K562 (cell line): ENCODE results near the gene LDAH. TPM values are rescaled to one million over a fixed set of nuclear protein-coding genes. Genes with fewer than 3 reads are reported as not detected.

ENCODE experiments used
- ATAC-seq: fragments of 200-7000 bp; cut with Tn5 transposase; 3 replicates; pipeline ENCODE4 v1.9.1; 2020; ENCODE audit warnings: moderate library complexity
- BruUV-seq: library from RNA; stranded (reverse); fragments of 400-500 nt; replicated peaks from 2 replicates; lab custom pipeline; 2021; lab: Mats Ljungman, UMichigan
- CTCF ChIA-PET: fragments of 300-600 bp; formaldehyde crosslinking; extraction: SDS; loops from one replicate; lab custom pipeline; 2021; ENCODE audit warnings: low intra/inter-chr PET ratio; lab: Yijun Ruan, JAX
- POLR2A ChIA-PET: fragments of 300-600, 350-650 bp; sonication (Branson Sonifier 250); formaldehyde crosslinking; extraction: SDS; loops from one replicate; lab custom pipeline; 2021; ENCODE audit warnings: antibody characterized with exemption, inconsistent platforms; lab: Yijun Ruan, JAX
- DNase-seq, 4 experiments: peaks; one replicate each; pipeline versions ENCODE4 v3.0.0 to v3.0.0-alpha.2; 2011 to 2018; ENCODE audit warnings: low spot score in 3 of 4, mixed read lengths in 3 of 4; ENCODE audit errors: extremely low read depth in 1 of 4
- FAIRE-seq: peaks from 2 replicates; lab custom pipeline; 2011; peaks lifted over from hg19 to GRCh38; lab: Jason Lieb, UNC
- H2AFZ ChIP-seq: 2 replicates; pipeline ENCODE4 v1.6.0; 2011; ENCODE audit warnings: low read depth, low read length, control low read depth, inconsistent platforms
- H3K27ac ChIP-seq: fragments of 200-600 bp; 3 replicates; pipeline ENCODE4 v1.8.0; 2011; ENCODE audit warnings: low read depth, mild to moderate bottlenecking, control low read depth, inconsistent platforms, low read length, moderate library complexity, mixed read lengths; ENCODE audit errors: extremely low read depth
- H3K27me3 ChIP-seq, 2 experiments: fragments of 300-600 bp in 1 of 2; 2 replicates in 1 of 2; 3 replicates in 1 of 2; pipeline versions ENCODE4 v1.6.0 to v1.8.0; 2011; ENCODE audit warnings: inconsistent platforms in 2 of 2, low read length in 2 of 2, mild to moderate bottlenecking in 1 of 2, mixed read lengths in 1 of 2, moderate library complexity in 1 of 2; ENCODE audit not compliant: control insufficient read depth in 2 of 2, insufficient read depth in 2 of 2
- H3K36me3 ChIP-seq: fragments of 300-600 bp; 3 replicates; pipeline ENCODE4 v1.8.0; 2011; ENCODE audit warnings: mild to moderate bottlenecking, low read length, inconsistent platforms; ENCODE audit not compliant: control insufficient read depth, insufficient read depth
- H3K4me1 ChIP-seq, 2 experiments: fragments of 200-600 bp in 1 of 2; replicated peaks in 1 of 2; 2 replicates in 1 of 2; 3 replicates in 1 of 2; pipeline versions ENCODE4 v1.5.1 to v1.8.0; 2011; ENCODE audit warnings: inconsistent platforms in 2 of 2, low read length in 2 of 2, mild to moderate bottlenecking in 1 of 2, mixed read lengths in 1 of 2, moderate library complexity in 1 of 2; ENCODE audit not compliant: control insufficient read depth in 2 of 2, insufficient read depth in 2 of 2
- H3K4me2 ChIP-seq: 2 replicates; pipeline ENCODE4 v1.6.1; 2011; ENCODE audit warnings: low read length, control low read depth, inconsistent platforms, mixed read lengths; ENCODE audit not compliant: insufficient read depth
- H3K4me3 ChIP-seq: fragments of 200-600 bp; sonication (generic), shearing (Covaris generic); 2 replicates; pipeline ENCODE4 v1.5.1; 2016; ENCODE audit warnings: control low read depth, inconsistent platforms
- H3K79me2 ChIP-seq: fragments of 200-600 bp; 3 replicates; pipeline ENCODE4 v1.8.0; 2011; ENCODE audit warnings: low read length, inconsistent platforms; ENCODE audit not compliant: control insufficient read depth, insufficient read depth
- H3K9ac ChIP-seq, 2 experiments: 2 replicates each; pipeline versions ENCODE4 v1.6.0 to v1.6.1; 2011; ENCODE audit warnings: low read depth in 2 of 2, low read length in 2 of 2, control low read depth in 1 of 2, inconsistent platforms in 1 of 2, mild to moderate bottlenecking in 1 of 2, mixed read lengths in 1 of 2; ENCODE audit not compliant: insufficient read depth in 1 of 2
- H3K9me1 ChIP-seq: one replicate; pipeline ENCODE4 v1.6.0; 2011; ENCODE audit warnings: inconsistent platforms, mild to moderate bottlenecking, low read length, moderate library complexity; ENCODE audit not compliant: control insufficient read depth, insufficient read depth
- H3K9me3 ChIP-seq: replicated peaks from 2 replicates; pipeline ENCODE4 v1.5.1; 2011; ENCODE audit warnings: low read depth, low read length, inconsistent platforms; ENCODE audit not compliant: control insufficient read depth, insufficient read depth
- H4K20me1 ChIP-seq: replicated peaks from 2 replicates; pipeline ENCODE4 v1.6.1; 2011; ENCODE audit warnings: low read length, inconsistent platforms, mixed read lengths; ENCODE audit not compliant: control insufficient read depth, insufficient read depth
- ELF4 ChIP-seq: fragments of 450-650 bp; formaldehyde crosslinking; IDR thresholded peaks from 2 replicates; pipeline ENCODE4 v1.4.0; 2022; ENCODE audit warnings: missing genetic modification characterization
- NEUROD1 ChIP-seq: fragments of 150-350 bp; IDR thresholded peaks from 2 replicates; pipeline ENCODE4 v1.6.1; 2014; ENCODE audit warnings: borderline replicate concordance, low read length, low read depth; ENCODE audit not compliant: partially characterized antibody
- THRAP3 ChIP-seq: fragments of 450-650 bp; IDR thresholded peaks from 2 replicates; pipeline ENCODE4 v1.6.1; 2016; ENCODE audit warnings: mild to moderate bottlenecking, inconsistent platforms, borderline replicate concordance
- ZBED1 ChIP-seq: IDR thresholded peaks from 2 replicates; pipeline ENCODE4 v1.6.1; 2014
- ZKSCAN8 ChIP-seq: fragments of 200-800 bp; sonication (Bioruptor generic); IDR thresholded peaks from 2 replicates; pipeline ENCODE4 v1.6.1; 2016; ENCODE audit warnings: missing genetic modification characterization, missing compliant biosample characterization
- ZNF232 ChIP-seq: sonication (generic); formaldehyde crosslinking; IDR thresholded peaks from 2 replicates; pipeline ENCODE4 v1.8.0; 2022; ENCODE audit warnings: mild to moderate bottlenecking, missing genetic modification reagents
- ZNF354B ChIP-seq: fragments of 250-450 bp; sonication (Bioruptor Pico); IDR thresholded peaks from 2 replicates; pipeline ENCODE4 v1.4.0; 2020
- WGBS: fragments of 100-300 bp; shearing (Covaris generic); methylation state at CpG from one replicate; pipeline ENCODE4 v1.1.6; 2016; ENCODE audit warnings: low coverage, mixed read lengths; ENCODE audit not compliant: insufficient coverage; ENCODE audit errors: missing lambda C conversion rate; 5-methylcytosine and 5-hydroxymethylcytosine counted together
- in situ Hi-C: fragments of 300-500 bp; cut with MboI; formaldehyde crosslinking; loops from 4 replicates; pipeline ENCODE4 v1.15.0; 2018; ENCODE audit warnings: inconsistent platforms, mixed read lengths
- intact Hi-C: fragments of 100-400 bp; cut with micrococcal nuclease; formaldehyde crosslinking; loops from 2 replicates; pipeline ENCODE4 v1.14.2; 2022
- polyA plus RNA-seq, 8 experiments: library from polyadenylated mRNA; depleted of rRNA in 4 of 8; stranded (reverse) in 5 of 8; unstranded in 3 of 8; fragments of >200 nt; fragmentation: Nextera tagmentation in 2 of 8; fragmentation: Illumina TruSeq in 1 of 8; extraction: Ambion mirVana in 2 of 8; extraction: Trizol in 1 of 8; gene quantifications; 2 replicates each; pipeline versions ENCODE4 v1.2.1 to v1.2.3, GENCODE V29; 2011 to 2014; ENCODE audit warnings: inconsistent platforms in 1 of 8, missing spikeins in 1 of 8
- total RNA-seq, 7 experiments: library from RNA; depleted of rRNA in 6 of 7; stranded (reverse); fragments of >200 nt in 6 of 7; fragmentation: Illumina TruSeq in 2 of 7; extraction: Trizol in 2 of 7; gene quantifications; 2 replicates each; pipeline versions ENCODE4 v1.2.1 to v1.2.3, GENCODE V29; 2011 to 2021; ENCODE audit warnings: low replicate concordance in 1 of 7
- TF ChIP-seq, protein P1 (sequence below): fragments of 450-650 bp; IDR thresholded peaks from 2 replicates; pipeline ENCODE4 v1.7.0; 2016; ENCODE audit warnings: borderline replicate concordance
- TF ChIP-seq, protein P2 (sequence below): IDR thresholded peaks from 3 replicates; pipeline ENCODE4 v1.6.1; 2011; ENCODE audit warnings: borderline replicate concordance, mild to moderate bottlenecking, moderate library complexity; ENCODE audit not compliant: insufficient read length; ENCODE audit errors: extremely low read depth
- TF ChIP-seq, protein P3 (sequence below): fragments of 250-450 bp; sonication (Bioruptor Pico); IDR thresholded peaks from 2 replicates; pipeline ENCODE4 v1.5.1; 2021; ENCODE audit warnings: mild to moderate bottlenecking
- TF ChIP-seq, protein P4 (sequence below): sonication (generic); formaldehyde crosslinking; IDR thresholded peaks from 2 replicates; pipeline ENCODE4 v1.8.0; 2022; ENCODE audit warnings: missing genetic modification reagents, mild to moderate bottlenecking, borderline replicate concordance

LDAH gene
- total and polyA plus RNA-seq, 9 of the 15 experiments (the other 6 are each of a cell fraction or from before 2014, with no cell fraction given) = 22.3 to 60.1 (median 40.0) TPM

DNA sequence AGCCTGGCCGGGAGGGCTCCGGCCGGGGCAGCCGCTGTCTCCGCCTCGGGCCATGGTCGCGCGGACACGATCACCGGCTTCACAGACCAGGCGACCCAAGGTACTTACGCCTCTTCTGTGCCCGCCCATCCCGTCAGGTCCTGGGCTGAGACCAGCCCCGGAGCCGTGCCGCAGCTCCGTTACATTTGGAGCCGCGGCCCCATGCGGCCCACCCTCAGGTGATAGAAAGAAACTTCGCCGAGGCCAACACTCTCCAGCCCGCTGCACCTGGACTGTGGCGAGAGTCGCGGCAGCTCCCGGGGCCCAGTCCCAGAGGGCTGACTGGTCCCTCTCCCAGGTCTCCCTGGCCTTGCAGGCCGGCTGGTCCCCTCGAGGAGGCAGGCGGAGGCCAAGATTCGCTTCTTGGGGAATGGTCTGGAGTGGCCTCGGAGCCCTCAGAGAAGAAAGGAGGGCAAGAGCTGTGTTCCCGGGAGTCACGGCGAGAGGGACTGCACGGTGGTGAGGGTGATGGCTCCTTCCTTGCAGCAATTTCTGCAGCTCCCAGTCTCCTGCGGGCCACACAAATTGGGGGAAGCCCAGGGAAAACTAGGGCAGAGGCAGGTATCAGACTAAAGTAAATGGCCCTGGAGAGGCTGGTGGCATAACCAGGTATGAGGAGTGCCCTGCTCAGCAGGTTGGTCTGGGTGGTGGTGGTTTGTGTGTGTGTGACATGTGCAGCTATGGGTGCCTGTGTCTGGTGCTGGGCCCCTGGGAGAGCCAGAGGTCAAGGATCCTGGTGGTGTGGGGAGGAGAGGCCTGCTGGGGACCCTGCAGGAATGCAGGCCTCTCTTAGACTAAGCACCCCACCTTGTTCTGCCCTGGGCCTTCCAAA is 155.1 kb downstream of the LDAH start:
- Histone ChIP-seq H3K27ac (no peak overlapping the region), H3K9me3 (no peaks in the 10 kb centered on the region), H3K9me1 (no peaks in the 10 kb centered on the region), H3K4me1 (peaks cover 0 to 32% of the 10 kb centered on the region in 2 experiments; a peak in 2 of 5 replicates), H2AFZ (no peak overlapping the region), H3K4me2 (no peak overlapping the region), H4K20me1 (peaks cover 4% of the 10 kb centered on the region; the same call in 1 of the 2 replicates), H3K9ac (no peak overlapping the region), H3K27me3 (peaks cover 36 to 81% of the 10 kb centered on the region in 2 experiments; a peak in 4 of 5 replicates), H3K79me2 (no peaks in the 10 kb centered on the region), H3K36me3 (no peaks in the 10 kb centered on the region), H3K4me3 (no peak overlapping the region)
- CTCF ChIA-PET = interaction anchor here (0.5 kb wide), 1 partner anchor 360 kb away, joined by 3 read pairs; no protein-coding TSS in a partner anchor
- POLR2A ChIA-PET = interaction anchor here (0.5 to 1.1 kb wide), 3 partner anchors 8 to 301 kb away, joined by 3 to 4 read pairs (median 3); no protein-coding TSS in a partner anchor
- FAIRE-seq = no peak
- in situ Hi-C loops (loop anchor here (25.0 kb wide), 1 partner anchor 595 kb away; no protein-coding TSS in a partner anchor), intact Hi-C loops (loop anchor here (10.0 kb wide), 3 partner anchors 117 to 647 kb away; no protein-coding TSS in a partner anchor)
- DNase-seq = no peak
- ATAC-seq = no peak
- WGBS = 36% methylated on average over 29 of the region's 39 CpGs
- no TSS peak for BruUV-seq
- TF ChIP-seq ELF4 (CRISPR knock-in tag) (no peak), ZNF232 (no peak), NEUROD1 (no peak), THRAP3 (no peak), ZKSCAN8 (CRISPR knock-in tag) (no peak), ZNF354B (CRISPR knock-in tag) (no peak), ZBED1 (no peak)
- TF ChIP-seq, protein P1, sequence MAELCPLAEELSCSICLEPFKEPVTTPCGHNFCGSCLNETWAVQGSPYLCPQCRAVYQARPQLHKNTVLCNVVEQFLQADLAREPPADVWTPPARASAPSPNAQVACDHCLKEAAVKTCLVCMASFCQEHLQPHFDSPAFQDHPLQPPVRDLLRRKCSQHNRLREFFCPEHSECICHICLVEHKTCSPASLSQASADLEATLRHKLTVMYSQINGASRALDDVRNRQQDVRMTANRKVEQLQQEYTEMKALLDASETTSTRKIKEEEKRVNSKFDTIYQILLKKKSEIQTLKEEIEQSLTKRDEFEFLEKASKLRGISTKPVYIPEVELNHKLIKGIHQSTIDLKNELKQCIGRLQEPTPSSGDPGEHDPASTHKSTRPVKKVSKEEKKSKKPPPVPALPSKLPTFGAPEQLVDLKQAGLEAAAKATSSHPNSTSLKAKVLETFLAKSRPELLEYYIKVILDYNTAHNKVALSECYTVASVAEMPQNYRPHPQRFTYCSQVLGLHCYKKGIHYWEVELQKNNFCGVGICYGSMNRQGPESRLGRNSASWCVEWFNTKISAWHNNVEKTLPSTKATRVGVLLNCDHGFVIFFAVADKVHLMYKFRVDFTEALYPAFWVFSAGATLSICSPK = no peak
- TF ChIP-seq, protein P2, sequence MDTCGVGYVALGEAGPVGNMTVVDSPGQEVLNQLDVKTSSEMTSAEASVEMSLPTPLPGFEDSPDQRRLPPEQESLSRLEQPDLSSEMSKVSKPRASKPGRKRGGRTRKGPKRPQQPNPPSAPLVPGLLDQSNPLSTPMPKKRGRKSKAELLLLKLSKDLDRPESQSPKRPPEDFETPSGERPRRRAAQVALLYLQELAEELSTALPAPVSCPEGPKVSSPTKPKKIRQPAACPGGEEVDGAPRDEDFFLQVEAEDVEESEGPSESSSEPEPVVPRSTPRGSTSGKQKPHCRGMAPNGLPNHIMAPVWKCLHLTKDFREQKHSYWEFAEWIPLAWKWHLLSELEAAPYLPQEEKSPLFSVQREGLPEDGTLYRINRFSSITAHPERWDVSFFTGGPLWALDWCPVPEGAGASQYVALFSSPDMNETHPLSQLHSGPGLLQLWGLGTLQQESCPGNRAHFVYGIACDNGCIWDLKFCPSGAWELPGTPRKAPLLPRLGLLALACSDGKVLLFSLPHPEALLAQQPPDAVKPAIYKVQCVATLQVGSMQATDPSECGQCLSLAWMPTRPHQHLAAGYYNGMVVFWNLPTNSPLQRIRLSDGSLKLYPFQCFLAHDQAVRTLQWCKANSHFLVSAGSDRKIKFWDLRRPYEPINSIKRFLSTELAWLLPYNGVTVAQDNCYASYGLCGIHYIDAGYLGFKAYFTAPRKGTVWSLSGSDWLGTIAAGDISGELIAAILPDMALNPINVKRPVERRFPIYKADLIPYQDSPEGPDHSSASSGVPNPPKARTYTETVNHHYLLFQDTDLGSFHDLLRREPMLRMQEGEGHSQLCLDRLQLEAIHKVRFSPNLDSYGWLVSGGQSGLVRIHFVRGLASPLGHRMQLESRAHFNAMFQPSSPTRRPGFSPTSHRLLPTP = no peak
- TF ChIP-seq, protein P3, sequence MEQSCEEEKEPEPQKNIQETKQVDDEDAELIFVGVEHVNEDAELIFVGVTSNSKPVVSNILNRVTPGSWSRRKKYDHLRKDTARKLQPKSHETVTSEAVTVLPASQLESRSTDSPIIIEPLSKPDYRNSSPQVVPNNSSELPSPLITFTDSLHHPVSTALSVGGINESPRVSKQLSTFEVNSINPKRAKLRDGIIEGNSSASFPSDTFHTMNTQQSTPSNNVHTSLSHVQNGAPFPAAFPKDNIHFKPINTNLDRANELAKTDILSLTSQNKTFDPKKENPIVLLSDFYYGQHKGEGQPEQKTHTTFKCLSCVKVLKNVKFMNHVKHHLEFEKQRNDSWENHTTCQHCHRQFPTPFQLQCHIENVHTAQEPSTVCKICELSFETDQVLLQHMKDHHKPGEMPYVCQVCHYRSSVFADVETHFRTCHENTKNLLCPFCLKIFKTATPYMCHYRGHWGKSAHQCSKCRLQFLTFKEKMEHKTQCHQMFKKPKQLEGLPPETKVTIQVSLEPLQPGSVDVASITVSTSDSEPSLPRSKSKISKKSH (CRISPR knock-in tag) = no peak
- TF ChIP-seq, protein P4, sequence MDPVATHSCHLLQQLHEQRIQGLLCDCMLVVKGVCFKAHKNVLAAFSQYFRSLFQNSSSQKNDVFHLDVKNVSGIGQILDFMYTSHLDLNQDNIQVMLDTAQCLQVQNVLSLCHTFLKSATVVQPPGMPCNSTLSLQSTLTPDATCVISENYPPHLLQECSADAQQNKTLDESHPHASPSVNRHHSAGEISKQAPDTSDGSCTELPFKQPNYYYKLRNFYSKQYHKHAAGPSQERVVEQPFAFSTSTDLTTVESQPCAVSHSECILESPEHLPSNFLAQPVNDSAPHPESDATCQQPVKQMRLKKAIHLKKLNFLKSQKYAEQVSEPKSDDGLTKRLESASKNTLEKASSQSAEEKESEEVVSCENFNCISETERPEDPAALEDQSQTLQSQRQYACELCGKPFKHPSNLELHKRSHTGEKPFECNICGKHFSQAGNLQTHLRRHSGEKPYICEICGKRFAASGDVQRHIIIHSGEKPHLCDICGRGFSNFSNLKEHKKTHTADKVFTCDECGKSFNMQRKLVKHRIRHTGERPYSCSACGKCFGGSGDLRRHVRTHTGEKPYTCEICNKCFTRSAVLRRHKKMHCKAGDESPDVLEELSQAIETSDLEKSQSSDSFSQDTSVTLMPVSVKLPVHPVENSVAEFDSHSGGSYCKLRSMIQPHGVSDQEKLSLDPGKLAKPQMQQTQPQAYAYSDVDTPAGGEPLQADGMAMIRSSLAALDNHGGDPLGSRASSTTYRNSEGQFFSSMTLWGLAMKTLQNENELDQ (CRISPR knock-in tag) = no peak
